Smooth muscle cell (in vitro differentiated cells): ENCODE results near the gene HTR1D. TPM values are rescaled to one million over a fixed set of nuclear protein-coding genes. Genes with fewer than 3 reads are reported as not detected.

Experiments
- DNase-seq: peaks from one replicate; lab custom pipeline; 2025; ENCODE audit not compliant: unreplicated experiment; lab: John Stamatoyannopoulos, UW
- H2AFZ ChIP-seq: fragments of 200-600 bp; sonication (generic); 2 replicates; pipeline ENCODE4 v1.6.0; 2016; ENCODE audit warnings: antibody characterized with exemption, low read depth, mild to moderate bottlenecking
- H3F3A ChIP-seq: fragments of 200-600 bp; sonication (generic); 2 replicates; pipeline ENCODE4 v1.6.0; 2017; ENCODE audit warnings: antibody characterized with exemption, low read depth
- H3K27ac ChIP-seq: fragments of 200-600 bp; sonication (generic); 2 replicates; pipeline ENCODE4 v1.5.1; 2016; ENCODE audit warnings: low read depth, mild to moderate bottlenecking
- H3K27me3 ChIP-seq: fragments of 200-600 bp; sonication (generic); 2 replicates; pipeline ENCODE4 v1.6.1; 2016; ENCODE audit warnings: low read depth, mild to moderate bottlenecking
- H3K36me3 ChIP-seq: fragments of 200-600 bp; sonication (generic); 2 replicates; pipeline ENCODE4 v1.5.1; 2016; ENCODE audit warnings: low read depth
- H3K4me1 ChIP-seq: fragments of 200-600 bp; sonication (generic); 2 replicates; pipeline ENCODE4 v1.5.1; 2016; ENCODE audit warnings: low read depth
- H3K4me2 ChIP-seq: fragments of 200-600 bp; sonication (generic); 2 replicates; pipeline ENCODE4 v1.6.0; 2016; ENCODE audit warnings: mild to moderate bottlenecking
- H3K4me3 ChIP-seq: fragments of 200-600 bp; sonication (generic); 2 replicates; pipeline ENCODE4 v1.5.1; 2016; ENCODE audit warnings: mild to moderate bottlenecking
- H3K79me2 ChIP-seq: fragments of 200-600 bp; sonication (generic); 2 replicates; pipeline ENCODE4 v1.6.0; 2016; ENCODE audit warnings: low read depth, mild to moderate bottlenecking
- H3K9ac ChIP-seq: fragments of 200-600 bp; sonication (generic); 2 replicates; pipeline ENCODE4 v1.6.0; 2016; ENCODE audit warnings: low read depth
- H3K9me3 ChIP-seq: fragments of 200-600 bp; sonication (generic); replicated peaks from 2 replicates; pipeline ENCODE4 v1.5.1; 2016; ENCODE audit warnings: low read depth
- H4K20me1 ChIP-seq: fragments of 200-600 bp; sonication (generic); 2 replicates; pipeline ENCODE4 v1.6.0; 2016; ENCODE audit warnings: low read depth
- WGBS: methylation state at CpG from one replicate; pipeline ENCODE4 v1.1.7; 2016; ENCODE audit warnings: low lambda C conversion rate; 5-methylcytosine and 5-hydroxymethylcytosine counted together
- polyA plus RNA-seq: library from polyadenylated mRNA; unstranded; fragments of >200 nt; fragmentation: Nextera tagmentation; extraction: Ambion mirVana; gene quantifications from 2 replicates; pipeline ENCODE4 v1.2.1, GENCODE V29; 2016
- total RNA-seq: library from RNA; depleted of rRNA; stranded (reverse); fragments of >200 nt; gene quantifications from 2 replicates; pipeline ENCODE4 v1.2.3, GENCODE V29; 2014
- TF ChIP-seq, protein P1 (sequence below): fragments of 200-600 bp; sonication (generic); IDR thresholded peaks from 2 replicates; pipeline ENCODE4 v1.5.1; 2017; ENCODE audit warnings: borderline replicate concordance, mild to moderate bottlenecking, antibody characterized with exemption; ENCODE audit not compliant: insufficient read depth, poor library complexity, severe bottlenecking

The HTR1D gene
- total and polyA plus RNA-seq, 2 experiments from 2014 or later: 0.26 to 1.1 TPM

- peaks cover 14% of the 10 kb centered on the region for H3K4me1 ChIP-seq
- peaks cover 41% of the 10 kb centered on the region for H3K79me2 ChIP-seq
- peak within 1 kb of the TSS; percentile 98 for H3K4me3 ChIP-seq
- 9% methylated on average over 53 of the region's 56 CpGs for WGBS
- peak within 1 kb of the TSS; percentile 40 for H2AFZ ChIP-seq
- peaks cover 14% of the 10 kb centered on the region for H3F3A ChIP-seq
- H3K9me3 ChIP-seq: no peaks in the 10 kb centered on the region
- TF ChIP-seq, protein P1, sequence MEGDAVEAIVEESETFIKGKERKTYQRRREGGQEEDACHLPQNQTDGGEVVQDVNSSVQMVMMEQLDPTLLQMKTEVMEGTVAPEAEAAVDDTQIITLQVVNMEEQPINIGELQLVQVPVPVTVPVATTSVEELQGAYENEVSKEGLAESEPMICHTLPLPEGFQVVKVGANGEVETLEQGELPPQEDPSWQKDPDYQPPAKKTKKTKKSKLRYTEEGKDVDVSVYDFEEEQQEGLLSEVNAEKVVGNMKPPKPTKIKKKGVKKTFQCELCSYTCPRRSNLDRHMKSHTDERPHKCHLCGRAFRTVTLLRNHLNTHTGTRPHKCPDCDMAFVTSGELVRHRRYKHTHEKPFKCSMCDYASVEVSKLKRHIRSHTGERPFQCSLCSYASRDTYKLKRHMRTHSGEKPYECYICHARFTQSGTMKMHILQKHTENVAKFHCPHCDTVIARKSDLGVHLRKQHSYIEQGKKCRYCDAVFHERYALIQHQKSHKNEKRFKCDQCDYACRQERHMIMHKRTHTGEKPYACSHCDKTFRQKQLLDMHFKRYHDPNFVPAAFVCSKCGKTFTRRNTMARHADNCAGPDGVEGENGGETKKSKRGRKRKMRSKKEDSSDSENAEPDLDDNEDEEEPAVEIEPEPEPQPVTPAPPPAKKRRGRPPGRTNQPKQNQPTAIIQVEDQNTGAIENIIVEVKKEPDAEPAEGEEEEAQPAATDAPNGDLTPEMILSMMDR: no peak
- H3K36me3 ChIP-seq: no peaks in the 10 kb centered on the region
- H3K27me3 ChIP-seq: no peaks in the 10 kb centered on the region
- peak within 1 kb of the TSS; percentile 89 for H3K4me2 ChIP-seq
- H3K27ac ChIP-seq: peak within 1 kb of the TSS; percentile 91
- DNase-seq: peak; percentile 84
- H3K9ac ChIP-seq: peak within 1 kb of the TSS; percentile 96
- H4K20me1 ChIP-seq: peaks cover 42% of the 10 kb centered on the region
These were observed 48.7 kb downstream of the HTR1D start, which contains the start of gene LUZP1 for GRCh38 chr1:23168445-23169194. Gene LUZP1, minus strand, starts transcription at chr1:23168856.

- Histone ChIP-seq H3K9me3 (no peaks in the 10 kb centered on the region), H2AFZ (no peak overlapping the region), H3K36me3 (no peaks in the 10 kb centered on the region), H3K4me3 (peak overlapping the region; percentile 98), H4K20me1 (peaks cover 47% of the 10 kb centered on the region), H3K27ac (peak overlapping the region; percentile 91), H3K4me2 (peak overlapping the region; percentile 89), H3K27me3 (no peaks in the 10 kb centered on the region), H3K4me1 (peaks cover 14% of the 10 kb centered on the region), H3K79me2 (peaks cover 47% of the 10 kb centered on the region), H3K9ac (peak overlapping the region; percentile 96), H3F3A (peaks cover 14% of the 10 kb centered on the region)
- TF ChIP-seq, protein P1: no peak
- WGBS: 0% methylated on average over 1 of the region's 49 CpGs
- no peak for DNase-seq
These were observed 49.2 kb downstream of the HTR1D start for GRCh38 chr1:23168079-23168444.

GRCh38 chr1:23167353-23168078 lies 49.8 kb downstream of the HTR1D start:
- Histone ChIP-seq H3F3A (peaks cover 14% of the 10 kb centered on the region), H3K4me2 (peak overlapping the region; percentile 89), H3K27me3 (no peaks in the 10 kb centered on the region), H4K20me1 (peaks cover 53% of the 10 kb centered on the region), H3K36me3 (no peaks in the 10 kb centered on the region), H3K4me3 (peak overlapping the region; percentile 98), H3K9ac (peak overlapping the region; percentile 69), H3K4me1 (peaks cover 14% of the 10 kb centered on the region), H3K9me3 (no peaks in the 10 kb centered on the region), H2AFZ (no peak overlapping the region), H3K27ac (peak overlapping the region; percentile 91), H3K79me2 (peaks cover 52% of the 10 kb centered on the region)
- under 1% methylated on average over 36 of the region's 45 CpGs for WGBS
- TF ChIP-seq, protein P1: no peak
- peak; percentile 23 for DNase-seq
